HEK293 (cell line): ENCODE measurements around the gene ASTN2.

Source experiments
- CTCF ChIA-PET: fragments of 350-600 bp; formaldehyde crosslinking; extraction: SDS; loops from one replicate; lab custom pipeline; 2021; ENCODE audit warnings: antibody characterized with exemption; lab: Yijun Ruan, JAX
- POLR2A ChIA-PET: fragments of 300-600 bp; formaldehyde crosslinking; extraction: SDS; loops from one replicate; lab custom pipeline; 2020; ENCODE audit warnings: antibody characterized with exemption, inconsistent platforms; lab: Yijun Ruan, JAX
- H3K27ac ChIP-seq: fragments of 200-500 bp; sonication (Bioruptor generic); 2 replicates; pipeline ENCODE4 v1.5.1; 2014; ENCODE audit warnings: low read depth, low read length, control low read depth, inconsistent platforms; ENCODE audit errors: extremely low read depth
- H3K36me3 ChIP-seq, 2 experiments: fragments of 200-500 bp in 1 of 2; sonication (Bioruptor generic) in 1 of 2; 1 replicate in 1 of 2; 2 replicates in 1 of 2; pipeline ENCODE4 v1.5.1; 2014 to 2017; ENCODE audit warnings: inconsistent platforms in 2 of 2, low read length in 2 of 2; ENCODE audit not compliant: control insufficient read depth in 2 of 2, insufficient read depth in 1 of 2
- H3K4me1 ChIP-seq: fragments of 200-500 bp; sonication (Bioruptor generic); 2 replicates; pipeline ENCODE4 v1.5.1; 2014; ENCODE audit warnings: mild to moderate bottlenecking, low read length, inconsistent platforms; ENCODE audit not compliant: control insufficient read depth, insufficient read depth
- H3K4me3 ChIP-seq: 2 replicates; pipeline ENCODE4 v1.5.1; 2011; ENCODE audit warnings: low read depth, mild to moderate bottlenecking, control low read depth, low read length, moderate library complexity
- H3K9me3 ChIP-seq: fragments of 200-500 bp; sonication (Bioruptor generic); 2 replicates; pipeline ENCODE4 v1.5.1; 2014; ENCODE audit warnings: low read depth, low read length, inconsistent platforms; ENCODE audit not compliant: control insufficient read depth, insufficient read depth
- SP3 ChIP-seq: fragments of 450-650 bp; formaldehyde crosslinking; IDR thresholded peaks from 2 replicates; pipeline ENCODE4 v1.5.1; 2016; ENCODE audit warnings: missing biosample characterization, missing genetic modification characterization
- ZBTB7A ChIP-seq: fragments of 450-650 bp; formaldehyde crosslinking; IDR thresholded peaks from 2 replicates; pipeline ENCODE4 v1.5.1; 2016; ENCODE audit warnings: low read depth, missing biosample characterization, missing genetic modification characterization
- ZNF138 ChIP-seq: fragments of 450-650 bp; formaldehyde crosslinking; IDR thresholded peaks from 2 replicates; pipeline ENCODE4 v1.5.1; 2016; ENCODE audit warnings: missing biosample characterization, missing genetic modification characterization, borderline replicate concordance
- ZNF266 ChIP-seq: fragments of 450-650 bp; formaldehyde crosslinking; IDR thresholded peaks from 2 replicates; pipeline ENCODE4 v1.5.1; 2016; ENCODE audit warnings: missing biosample characterization, missing genetic modification characterization, low read depth
- ZNF274 ChIP-seq, 2 experiments: fragments of 200-500 bp in 1 of 2; fragments of 450-650 bp in 1 of 2; sonication (Bioruptor generic) in 1 of 2; formaldehyde crosslinking in 1 of 2; IDR thresholded peaks; 2 replicates each; pipeline versions ENCODE4 v1.5.1 to v1.6.1; 2014 to 2016; ENCODE audit warnings: borderline replicate concordance in 1 of 2, inconsistent platforms in 1 of 2, low read length in 1 of 2, missing biosample characterization in 1 of 2, missing genetic modification characterization in 1 of 2
- ZNF510 ChIP-seq: fragments of 450-650 bp; formaldehyde crosslinking; IDR thresholded peaks from 2 replicates; pipeline ENCODE4 v1.5.1; 2018; ENCODE audit warnings: mild to moderate bottlenecking, missing genetic modification characterization, missing biosample characterization; ENCODE audit not compliant: insufficient replicate concordance
- ZNF544 ChIP-seq: fragments of 450-650 bp; formaldehyde crosslinking; IDR thresholded peaks from 2 replicates; pipeline ENCODE4 v1.5.0; 2017; ENCODE audit warnings: missing biosample characterization, missing genetic modification characterization
- ZNF560 ChIP-seq: fragments of 450-650 bp; formaldehyde crosslinking; IDR thresholded peaks from 2 replicates; pipeline ENCODE4 v1.5.1; 2017; ENCODE audit warnings: missing biosample characterization, missing genetic modification characterization, borderline replicate concordance
- ZNF777 ChIP-seq: fragments of 450-650 bp; formaldehyde crosslinking; IDR thresholded peaks from 2 replicates; pipeline ENCODE4 v1.5.1; 2017; ENCODE audit warnings: missing biosample characterization, missing genetic modification characterization, borderline replicate concordance
- ZSCAN30 ChIP-seq: fragments of 450-650 bp; IDR thresholded peaks from 2 replicates; pipeline ENCODE4 v1.5.1; 2018; ENCODE audit warnings: missing biosample characterization, mild to moderate bottlenecking, missing genetic modification characterization, moderate library complexity
- TF ChIP-seq, protein P1 (sequence below): fragments of 450-650 bp; formaldehyde crosslinking; IDR thresholded peaks from 2 replicates; pipeline ENCODE4 v1.5.1; 2017; ENCODE audit warnings: missing biosample characterization, missing genetic modification characterization
- TF ChIP-seq, protein P2 (sequence below): fragments of 450-650 bp; formaldehyde crosslinking; IDR thresholded peaks from 2 replicates; pipeline ENCODE4 v1.5.1; 2016; ENCODE audit warnings: missing biosample characterization, missing genetic modification characterization
- TF ChIP-seq, protein P3 (sequence below): fragments of 450-650 bp; formaldehyde crosslinking; IDR thresholded peaks from 2 replicates; pipeline ENCODE4 v1.5.1; 2016; ENCODE audit warnings: missing biosample characterization, missing genetic modification characterization, borderline replicate concordance
- TF ChIP-seq, protein P4 (sequence below): fragments of 450-650 bp; formaldehyde crosslinking; IDR thresholded peaks from 2 replicates; pipeline ENCODE4; 2016; ENCODE audit warnings: missing biosample characterization, missing genetic modification characterization
- TF ChIP-seq, protein P5 (sequence below): fragments of 450-650 bp; formaldehyde crosslinking; IDR thresholded peaks from 2 replicates; pipeline ENCODE4 v1.5.1; 2016; ENCODE audit warnings: missing biosample characterization, missing genetic modification characterization

The ASTN2 gene

DNA sequence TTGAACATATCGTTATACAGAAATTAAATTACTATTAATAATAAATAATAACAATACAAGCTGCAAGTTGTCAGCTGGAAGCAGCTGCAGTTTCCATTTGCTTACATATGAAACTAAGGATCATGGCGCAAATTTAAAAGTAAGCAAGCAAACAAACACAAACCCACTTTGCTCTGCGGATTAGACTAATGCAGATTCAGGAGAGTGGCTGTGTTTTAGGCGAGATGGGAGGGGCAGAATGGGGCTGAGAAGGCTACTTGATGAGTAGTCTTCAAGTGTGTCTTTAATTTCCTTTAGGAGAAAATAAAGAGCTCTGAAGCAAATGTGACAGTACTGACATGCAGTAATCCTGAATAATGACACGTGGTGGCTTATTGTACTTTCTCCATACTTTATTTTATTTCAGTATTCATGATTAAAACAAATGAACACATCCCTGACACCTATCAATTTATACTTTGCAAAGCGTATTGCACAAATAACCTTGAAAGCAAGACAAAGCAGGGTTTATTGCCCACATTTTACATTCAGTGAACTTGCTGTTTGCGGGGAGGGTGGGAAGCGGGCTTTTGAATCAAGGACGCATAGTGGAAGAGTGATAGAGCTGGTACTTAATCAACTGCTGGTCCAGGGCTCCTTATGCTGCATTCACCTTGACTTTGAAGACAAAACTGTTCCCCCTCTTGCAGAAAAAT lies 949.1 kb downstream of the ASTN2 start (continued):
- TF ChIP-seq, protein P1, sequence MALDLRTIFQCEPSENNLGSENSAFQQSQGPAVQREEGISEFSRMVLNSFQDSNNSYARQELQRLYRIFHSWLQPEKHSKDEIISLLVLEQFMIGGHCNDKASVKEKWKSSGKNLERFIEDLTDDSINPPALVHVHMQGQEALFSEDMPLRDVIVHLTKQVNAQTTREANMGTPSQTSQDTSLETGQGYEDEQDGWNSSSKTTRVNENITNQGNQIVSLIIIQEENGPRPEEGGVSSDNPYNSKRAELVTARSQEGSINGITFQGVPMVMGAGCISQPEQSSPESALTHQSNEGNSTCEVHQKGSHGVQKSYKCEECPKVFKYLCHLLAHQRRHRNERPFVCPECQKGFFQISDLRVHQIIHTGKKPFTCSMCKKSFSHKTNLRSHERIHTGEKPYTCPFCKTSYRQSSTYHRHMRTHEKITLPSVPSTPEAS (tag by site-specific recombination), result no peak
- TF ChIP-seq ZNF274 (IDR thresholded peaks at IDR 0.05; ENCODE audit: low read length) (no peak), ZNF274 (tag by site-specific recombination; IDR thresholded peaks at IDR 0.05; ENCODE audit: borderline replicate concordance) (no peak), SP3 (tag by site-specific recombination) (no peak), ZNF138 (tag by site-specific recombination) (no peak), ZNF510 (tag by site-specific recombination) (no peak)

DNA sequence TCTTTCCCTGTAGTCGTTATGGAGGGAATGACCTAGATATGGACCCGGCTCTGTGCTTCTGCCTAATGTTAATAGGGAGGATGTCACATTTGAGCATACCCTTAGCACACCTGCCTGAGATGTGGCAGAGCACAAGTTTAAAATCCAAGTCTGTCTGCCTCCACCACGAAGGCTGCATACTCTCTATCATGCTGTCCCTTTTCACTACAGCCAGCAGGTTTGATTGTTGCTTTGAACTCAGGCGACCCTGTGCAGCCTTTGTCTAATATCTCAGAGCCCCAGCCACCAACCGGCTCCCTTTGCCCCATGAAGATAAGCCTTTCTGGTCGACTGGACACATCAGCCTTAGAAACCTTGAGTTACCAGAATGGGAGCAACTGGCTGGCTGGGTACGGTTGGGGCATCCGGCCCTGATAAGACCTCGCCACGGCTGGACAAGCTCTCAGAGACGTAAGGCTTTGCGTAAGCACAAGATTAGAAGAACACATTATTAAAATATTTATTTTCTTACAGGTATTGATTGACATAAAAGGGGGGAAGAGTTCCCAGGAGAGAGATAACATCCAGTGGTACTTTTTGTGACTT lies 949.8 kb downstream of the ASTN2 start:
- CTCF ChIA-PET, result no interaction called here
- H3K4me3 ChIP-seq, result no peak overlapping the region
- no peaks in the 10 kb centered on the region for H3K4me1 ChIP-seq
- H3K27ac ChIP-seq, result no peak overlapping the region
- TF ChIP-seq, protein P2, sequence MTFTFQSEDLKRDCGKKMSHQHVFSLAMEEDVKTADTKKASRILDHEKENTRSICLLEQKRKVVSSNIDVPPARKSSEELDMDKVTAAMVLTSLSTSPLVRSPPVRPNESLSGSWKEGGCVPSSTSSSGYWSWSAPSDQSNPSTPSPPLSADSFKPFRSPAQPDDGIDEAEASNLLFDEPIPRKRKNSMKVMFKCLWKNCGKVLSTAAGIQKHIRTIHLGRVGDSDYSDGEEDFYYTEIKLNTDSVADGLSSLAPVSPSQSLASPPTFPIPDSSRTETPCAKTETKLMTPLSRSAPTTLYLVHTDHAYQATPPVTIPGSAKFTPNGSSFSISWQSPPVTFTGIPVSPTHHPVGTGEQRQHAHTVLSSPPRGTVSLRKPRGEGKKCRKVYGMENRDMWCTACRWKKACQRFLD (tag by site-specific recombination), result no peak
- no peak for TF ChIP-seq ZNF560 (tag by site-specific recombination)
- TF ChIP-seq, all 188 proteins: peak for 0
- no peaks in the 10 kb centered on the region for H3K9me3 ChIP-seq
- POLR2A ChIA-PET, result no interaction called here
- no peaks in the 10 kb centered on the region for H3K36me3 ChIP-seq

DNA sequence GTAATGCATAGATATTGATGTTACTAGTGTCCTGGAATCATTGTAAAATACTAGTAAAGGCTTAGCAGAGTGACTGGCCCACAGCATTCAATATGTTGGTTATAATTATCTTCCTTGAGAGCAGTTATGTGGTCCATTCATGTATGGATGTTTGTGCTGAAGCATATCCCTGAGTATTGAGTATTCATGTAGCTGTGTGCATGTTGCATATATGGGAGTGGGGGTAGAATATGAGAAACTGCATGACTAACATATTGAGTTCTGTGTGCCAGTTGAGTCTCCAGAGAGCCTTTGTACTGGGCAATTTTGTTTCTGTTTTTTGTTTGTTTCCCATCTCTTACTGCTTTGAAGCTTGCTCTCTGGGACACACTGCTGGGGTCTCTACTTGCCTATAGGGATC lies 950.4 kb downstream of the ASTN2 start:
- Histone ChIP-seq H3K9me3 (no peaks in the 10 kb centered on the region), H3K36me3 (no peaks in the 10 kb centered on the region), H3K27ac (no peak overlapping the region), H3K4me1 (no peaks in the 10 kb centered on the region), H3K4me3 (no peak overlapping the region)
- no peak for TF ChIP-seq ZNF777 (tag by site-specific recombination)
- TF ChIP-seq ZSCAN30, result no peak
- no peak for TF ChIP-seq ZBTB7A (tag by site-specific recombination)
- TF ChIP-seq, protein P3, sequence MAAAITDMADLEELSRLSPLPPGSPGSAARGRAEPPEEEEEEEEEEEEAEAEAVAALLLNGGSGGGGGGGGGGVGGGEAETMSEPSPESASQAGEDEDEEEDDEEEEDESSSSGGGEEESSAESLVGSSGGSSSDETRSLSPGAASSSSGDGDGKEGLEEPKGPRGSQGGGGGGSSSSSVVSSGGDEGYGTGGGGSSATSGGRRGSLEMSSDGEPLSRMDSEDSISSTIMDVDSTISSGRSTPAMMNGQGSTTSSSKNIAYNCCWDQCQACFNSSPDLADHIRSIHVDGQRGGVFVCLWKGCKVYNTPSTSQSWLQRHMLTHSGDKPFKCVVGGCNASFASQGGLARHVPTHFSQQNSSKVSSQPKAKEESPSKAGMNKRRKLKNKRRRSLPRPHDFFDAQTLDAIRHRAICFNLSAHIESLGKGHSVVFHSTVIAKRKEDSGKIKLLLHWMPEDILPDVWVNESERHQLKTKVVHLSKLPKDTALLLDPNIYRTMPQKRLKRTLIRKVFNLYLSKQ (tag by site-specific recombination), result no peak
- TF ChIP-seq, protein P4, sequence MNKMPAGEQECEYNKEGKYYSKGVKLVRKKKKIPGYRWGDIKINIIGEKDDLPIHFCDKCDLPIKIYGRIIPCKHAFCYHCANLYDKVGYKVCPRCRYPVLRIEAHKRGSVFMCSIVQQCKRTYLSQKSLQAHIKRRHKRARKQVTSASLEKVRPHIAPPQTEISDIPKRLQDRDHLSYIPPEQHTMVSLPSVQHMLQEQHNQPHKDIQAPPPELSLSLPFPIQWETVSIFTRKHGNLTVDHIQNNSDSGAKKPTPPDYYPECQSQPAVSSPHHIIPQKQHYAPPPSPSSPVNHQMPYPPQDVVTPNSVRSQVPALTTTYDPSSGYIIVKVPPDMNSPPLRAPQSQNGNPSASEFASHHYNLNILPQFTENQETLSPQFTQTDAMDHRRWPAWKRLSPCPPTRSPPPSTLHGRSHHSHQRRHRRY (tag by site-specific recombination), result no peak
- no peak for TF ChIP-seq ZNF266
- TF ChIP-seq, protein P5, sequence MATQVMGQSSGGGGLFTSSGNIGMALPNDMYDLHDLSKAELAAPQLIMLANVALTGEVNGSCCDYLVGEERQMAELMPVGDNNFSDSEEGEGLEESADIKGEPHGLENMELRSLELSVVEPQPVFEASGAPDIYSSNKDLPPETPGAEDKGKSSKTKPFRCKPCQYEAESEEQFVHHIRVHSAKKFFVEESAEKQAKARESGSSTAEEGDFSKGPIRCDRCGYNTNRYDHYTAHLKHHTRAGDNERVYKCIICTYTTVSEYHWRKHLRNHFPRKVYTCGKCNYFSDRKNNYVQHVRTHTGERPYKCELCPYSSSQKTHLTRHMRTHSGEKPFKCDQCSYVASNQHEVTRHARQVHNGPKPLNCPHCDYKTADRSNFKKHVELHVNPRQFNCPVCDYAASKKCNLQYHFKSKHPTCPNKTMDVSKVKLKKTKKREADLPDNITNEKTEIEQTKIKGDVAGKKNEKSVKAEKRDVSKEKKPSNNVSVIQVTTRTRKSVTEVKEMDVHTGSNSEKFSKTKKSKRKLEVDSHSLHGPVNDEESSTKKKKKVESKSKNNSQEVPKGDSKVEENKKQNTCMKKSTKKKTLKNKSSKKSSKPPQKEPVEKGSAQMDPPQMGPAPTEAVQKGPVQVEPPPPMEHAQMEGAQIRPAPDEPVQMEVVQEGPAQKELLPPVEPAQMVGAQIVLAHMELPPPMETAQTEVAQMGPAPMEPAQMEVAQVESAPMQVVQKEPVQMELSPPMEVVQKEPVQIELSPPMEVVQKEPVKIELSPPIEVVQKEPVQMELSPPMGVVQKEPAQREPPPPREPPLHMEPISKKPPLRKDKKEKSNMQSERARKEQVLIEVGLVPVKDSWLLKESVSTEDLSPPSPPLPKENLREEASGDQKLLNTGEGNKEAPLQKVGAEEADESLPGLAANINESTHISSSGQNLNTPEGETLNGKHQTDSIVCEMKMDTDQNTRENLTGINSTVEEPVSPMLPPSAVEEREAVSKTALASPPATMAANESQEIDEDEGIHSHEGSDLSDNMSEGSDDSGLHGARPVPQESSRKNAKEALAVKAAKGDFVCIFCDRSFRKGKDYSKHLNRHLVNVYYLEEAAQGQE (tag by site-specific recombination), result no peak
- TF ChIP-seq ZNF544 (tag by site-specific recombination), result no peak
- ChIA-PET CTCF (interaction anchor here (1.1 kb wide), 1 partner anchor 31 kb away, joined by 4 read pairs; no protein-coding TSS in a partner anchor), POLR2A (no interaction called here)
